HEK293 (cell line): ENCODE measurements around the gene PCSK5.

ENCODE experiments used
- CTCF ChIA-PET: fragments of 350-600 bp; formaldehyde crosslinking; extraction: SDS; loops from one replicate; lab custom pipeline; 2021; ENCODE audit warnings: antibody characterized with exemption; lab: Yijun Ruan, JAX
- POLR2A ChIA-PET: fragments of 300-600 bp; formaldehyde crosslinking; extraction: SDS; loops from one replicate; lab custom pipeline; 2020; ENCODE audit warnings: antibody characterized with exemption, inconsistent platforms; lab: Yijun Ruan, JAX
- H3K27ac ChIP-seq: fragments of 200-500 bp; sonication (Bioruptor generic); 2 replicates; pipeline ENCODE4 v1.5.1; 2014; ENCODE audit warnings: low read depth, low read length, control low read depth, inconsistent platforms; ENCODE audit errors: extremely low read depth
- H3K36me3 ChIP-seq, 2 experiments: fragments of 200-500 bp in 1 of 2; sonication (Bioruptor generic) in 1 of 2; 1 replicate in 1 of 2; 2 replicates in 1 of 2; pipeline ENCODE4 v1.5.1; 2014 to 2017; ENCODE audit warnings: inconsistent platforms in 2 of 2, low read length in 2 of 2; ENCODE audit not compliant: control insufficient read depth in 2 of 2, insufficient read depth in 1 of 2
- H3K4me1 ChIP-seq: fragments of 200-500 bp; sonication (Bioruptor generic); 2 replicates; pipeline ENCODE4 v1.5.1; 2014; ENCODE audit warnings: mild to moderate bottlenecking, low read length, inconsistent platforms; ENCODE audit not compliant: control insufficient read depth, insufficient read depth
- H3K4me3 ChIP-seq: 2 replicates; pipeline ENCODE4 v1.5.1; 2011; ENCODE audit warnings: low read depth, mild to moderate bottlenecking, control low read depth, low read length, moderate library complexity
- H3K9me3 ChIP-seq: fragments of 200-500 bp; sonication (Bioruptor generic); 2 replicates; pipeline ENCODE4 v1.5.1; 2014; ENCODE audit warnings: low read depth, low read length, inconsistent platforms; ENCODE audit not compliant: control insufficient read depth, insufficient read depth
- FEZF1 ChIP-seq: fragments of 450-650 bp; formaldehyde crosslinking; IDR thresholded peaks from 2 replicates; pipeline ENCODE4 v1.5.1; 2016; ENCODE audit warnings: missing biosample characterization, missing genetic modification characterization
- GLI2 ChIP-seq: fragments of 450-650 bp; formaldehyde crosslinking; IDR thresholded peaks from 2 replicates; pipeline ENCODE4; 2017; ENCODE audit warnings: missing biosample characterization, missing genetic modification characterization, low read depth, borderline replicate concordance
- GLI4 ChIP-seq: fragments of 450-650 bp; formaldehyde crosslinking; IDR thresholded peaks from 2 replicates; pipeline ENCODE4 v1.5.1; 2016; ENCODE audit warnings: missing biosample characterization, missing genetic modification characterization
- MEIS1 ChIP-seq: sonication (generic); formaldehyde crosslinking; IDR thresholded peaks from 2 replicates; pipeline ENCODE4 v1.8.1; 2022; ENCODE audit warnings: missing genetic modification reagents, mild to moderate bottlenecking, borderline replicate concordance
- OSR2 ChIP-seq: fragments of 450-650 bp; formaldehyde crosslinking; IDR thresholded peaks from 2 replicates; pipeline ENCODE4 v1.5.1; 2016; ENCODE audit warnings: missing biosample characterization, missing genetic modification characterization
- PRDM1 ChIP-seq: fragments of 450-650 bp; formaldehyde crosslinking; IDR thresholded peaks from 2 replicates; pipeline ENCODE4; 2016; ENCODE audit warnings: missing biosample characterization, missing genetic modification characterization
- SALL2 ChIP-seq: fragments of 450-650 bp; formaldehyde crosslinking; IDR thresholded peaks from 2 replicates; pipeline ENCODE4 v1.5.0; 2017; ENCODE audit warnings: missing biosample characterization, mild to moderate bottlenecking, missing genetic modification characterization, borderline replicate concordance
- SCRT1 ChIP-seq: fragments of 450-650 bp; formaldehyde crosslinking; IDR thresholded peaks from 2 replicates; pipeline ENCODE4 v1.5.1; 2016; ENCODE audit warnings: missing biosample characterization, missing genetic modification characterization, borderline replicate concordance
- SP2 ChIP-seq: fragments of 450-650 bp; formaldehyde crosslinking; IDR thresholded peaks from 2 replicates; pipeline ENCODE4 v1.5.1; 2016; ENCODE audit warnings: missing biosample characterization, missing genetic modification characterization
- TCF7L2 ChIP-seq: IDR thresholded peaks from 2 replicates; pipeline ENCODE4 v1.6.1; 2011; ENCODE audit warnings: low read depth, mild to moderate bottlenecking, inconsistent platforms, low read length, moderate library complexity, borderline replicate concordance
- ZBTB17 ChIP-seq: fragments of 450-650 bp; formaldehyde crosslinking; IDR thresholded peaks from 2 replicates; pipeline ENCODE4 v1.5.1; 2016; ENCODE audit warnings: missing biosample characterization, missing genetic modification characterization
- ZBTB6 ChIP-seq: fragments of 450-650 bp; formaldehyde crosslinking; IDR thresholded peaks from 2 replicates; pipeline ENCODE4 v1.5.1; 2017; ENCODE audit warnings: missing biosample characterization, missing genetic modification characterization
- ZNF114 ChIP-seq: fragments of 450-650 bp; formaldehyde crosslinking; IDR thresholded peaks from 2 replicates; pipeline ENCODE4 v1.5.0; 2017; ENCODE audit warnings: missing biosample characterization, missing genetic modification characterization
- ZNF138 ChIP-seq: fragments of 450-650 bp; formaldehyde crosslinking; IDR thresholded peaks from 2 replicates; pipeline ENCODE4 v1.5.1; 2016; ENCODE audit warnings: missing biosample characterization, missing genetic modification characterization, borderline replicate concordance
- ZNF146 ChIP-seq: fragments of 450-650 bp; formaldehyde crosslinking; IDR thresholded peaks from 2 replicates; pipeline ENCODE4 v1.5.1; 2016; ENCODE audit warnings: missing biosample characterization, missing genetic modification characterization
- ZNF292 ChIP-seq: fragments of 450-650 bp; formaldehyde crosslinking; IDR thresholded peaks from 2 replicates; pipeline ENCODE4 v1.5.1; 2016; ENCODE audit warnings: low read depth, missing biosample characterization, missing genetic modification characterization, borderline replicate concordance
- ZNF366 ChIP-seq: fragments of 450-650 bp; formaldehyde crosslinking; conservative IDR thresholded peaks from 2 replicates; pipeline ENCODE4 v1.5.1; 2016; ENCODE audit warnings: missing biosample characterization, missing genetic modification characterization
- ZNF423 ChIP-seq: fragments of 450-650 bp; formaldehyde crosslinking; IDR thresholded peaks from 2 replicates; pipeline ENCODE4 v1.5.1; 2016; ENCODE audit warnings: missing biosample characterization, missing genetic modification characterization
- ZNF549 ChIP-seq: fragments of 450-650 bp; IDR thresholded peaks from 2 replicates; pipeline ENCODE4 v1.5.1; 2018; ENCODE audit warnings: missing biosample characterization, missing genetic modification characterization, mild to moderate bottlenecking, inconsistent platforms, moderate library complexity
- ZNF561 ChIP-seq: fragments of 450-650 bp; IDR thresholded peaks from 2 replicates; pipeline ENCODE4 v1.5.1; 2018; ENCODE audit warnings: missing biosample characterization, missing genetic modification characterization, borderline replicate concordance
- ZNF585B ChIP-seq: fragments of 450-650 bp; formaldehyde crosslinking; IDR thresholded peaks from 2 replicates; pipeline ENCODE4 v1.5.1; 2016; ENCODE audit warnings: missing biosample characterization, missing genetic modification characterization
- ZNF600 ChIP-seq: fragments of 450-650 bp; formaldehyde crosslinking; IDR thresholded peaks from 2 replicates; pipeline ENCODE4 v1.5.1; 2016; ENCODE audit warnings: missing biosample characterization, missing genetic modification characterization
- ZNF621 ChIP-seq: fragments of 450-650 bp; formaldehyde crosslinking; IDR thresholded peaks from 2 replicates; pipeline ENCODE4 v1.5.1; 2017; ENCODE audit warnings: missing biosample characterization, missing genetic modification characterization
- ZNF654 ChIP-seq: fragments of 450-650 bp; formaldehyde crosslinking; IDR thresholded peaks from 2 replicates; pipeline ENCODE4 v1.5.1; 2016; ENCODE audit warnings: low read depth, missing biosample characterization, missing genetic modification characterization
- ZNF76 ChIP-seq: fragments of 450-650 bp; formaldehyde crosslinking; IDR thresholded peaks from 2 replicates; pipeline ENCODE4; 2016; ENCODE audit warnings: low read depth, missing biosample characterization, missing genetic modification characterization, borderline replicate concordance
- ZNF843 ChIP-seq: fragments of 450-650 bp; formaldehyde crosslinking; IDR thresholded peaks from 2 replicates; pipeline ENCODE4 v1.5.1; 2016; ENCODE audit warnings: missing biosample characterization, missing genetic modification characterization
- TF ChIP-seq, protein P1 (sequence below): fragments of 450-650 bp; formaldehyde crosslinking; IDR thresholded peaks from 2 replicates; pipeline ENCODE4 v1.5.1; 2016; ENCODE audit warnings: missing biosample characterization, missing genetic modification characterization, borderline replicate concordance
- TF ChIP-seq, protein P2 (sequence below): fragments of 450-650 bp; formaldehyde crosslinking; IDR thresholded peaks from 2 replicates; pipeline ENCODE4 v1.5.1; 2016; ENCODE audit warnings: missing biosample characterization, missing genetic modification characterization, low read depth
- TF ChIP-seq, protein P3 (sequence below): fragments of 450-650 bp; formaldehyde crosslinking; IDR thresholded peaks from 2 replicates; pipeline ENCODE4 v1.5.1; 2016; ENCODE audit warnings: missing biosample characterization, missing genetic modification characterization

The PCSK5 gene

DNA sequence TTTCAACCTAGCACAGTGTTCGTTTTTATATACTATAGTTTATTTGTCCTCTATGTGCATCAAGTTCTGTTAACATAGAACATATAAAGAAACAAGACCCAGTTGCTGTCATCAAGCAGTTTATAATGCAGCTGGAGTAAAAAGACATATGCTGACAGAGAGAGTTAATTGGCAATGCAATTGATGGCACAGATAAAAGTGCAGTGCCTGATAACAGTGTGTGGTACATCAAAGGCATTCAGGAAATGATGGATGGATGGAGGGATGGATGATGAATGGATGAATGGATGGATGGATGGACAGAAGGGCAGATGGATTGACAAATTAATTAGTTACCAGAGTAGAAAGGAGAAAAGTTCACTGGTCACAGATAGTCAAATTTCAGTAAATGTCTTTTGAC is 264.9 kb downstream of the PCSK5 start:
- no peaks in the 10 kb centered on the region for H3K9me3 ChIP-seq
- no peaks in the 10 kb centered on the region for H3K4me1 ChIP-seq
- H3K36me3 ChIP-seq, result peaks cover 0 to 17% of the 10 kb centered on the region in 2 experiments; a peak in 2 of 3 replicates
- no peak overlapping the region for H3K4me3 ChIP-seq
- ChIA-PET POLR2A (no interaction called here), CTCF (interaction anchor here (0.6 kb wide), 1 partner anchor 309 kb away, joined by 6 read pairs; no protein-coding TSS in a partner anchor)
- H3K27ac ChIP-seq, result no peak overlapping the region
- TF ChIP-seq ZNF292 (tag by site-specific recombination) (no peak), PRDM1 (tag by site-specific recombination) (no peak), GLI4 (tag by site-specific recombination) (no peak), ZNF549 (tag by site-specific recombination) (no peak), ZNF114 (tag by site-specific recombination) (no peak), ZNF843 (no peak), ZNF654 (tag by site-specific recombination) (no peak), TCF7L2 (peak; percentile 65; the same call in 1 of the 2 replicates), ZNF366 (tag by site-specific recombination) (0 out of 2 replicates have a peak, but pooled peaks have one; percentile 22), MEIS1 (CRISPR knock-in tag) (no peak), ZBTB17 (tag by site-specific recombination) (no peak), ZNF423 (tag by site-specific recombination) (no peak), ZBTB6 (tag by site-specific recombination) (no peak), ZNF600 (tag by site-specific recombination) (no peak), SCRT1 (tag by site-specific recombination) (no peak), ZNF146 (tag by site-specific recombination) (no peak), GLI2 (tag by site-specific recombination) (no peak), ZNF561 (tag by site-specific recombination) (no peak), ZNF76 (tag by site-specific recombination) (no peak), FEZF1 (tag by site-specific recombination) (0 out of 2 replicates have a peak, but pooled peaks have one; percentile 9)
- TF ChIP-seq, protein P1, sequence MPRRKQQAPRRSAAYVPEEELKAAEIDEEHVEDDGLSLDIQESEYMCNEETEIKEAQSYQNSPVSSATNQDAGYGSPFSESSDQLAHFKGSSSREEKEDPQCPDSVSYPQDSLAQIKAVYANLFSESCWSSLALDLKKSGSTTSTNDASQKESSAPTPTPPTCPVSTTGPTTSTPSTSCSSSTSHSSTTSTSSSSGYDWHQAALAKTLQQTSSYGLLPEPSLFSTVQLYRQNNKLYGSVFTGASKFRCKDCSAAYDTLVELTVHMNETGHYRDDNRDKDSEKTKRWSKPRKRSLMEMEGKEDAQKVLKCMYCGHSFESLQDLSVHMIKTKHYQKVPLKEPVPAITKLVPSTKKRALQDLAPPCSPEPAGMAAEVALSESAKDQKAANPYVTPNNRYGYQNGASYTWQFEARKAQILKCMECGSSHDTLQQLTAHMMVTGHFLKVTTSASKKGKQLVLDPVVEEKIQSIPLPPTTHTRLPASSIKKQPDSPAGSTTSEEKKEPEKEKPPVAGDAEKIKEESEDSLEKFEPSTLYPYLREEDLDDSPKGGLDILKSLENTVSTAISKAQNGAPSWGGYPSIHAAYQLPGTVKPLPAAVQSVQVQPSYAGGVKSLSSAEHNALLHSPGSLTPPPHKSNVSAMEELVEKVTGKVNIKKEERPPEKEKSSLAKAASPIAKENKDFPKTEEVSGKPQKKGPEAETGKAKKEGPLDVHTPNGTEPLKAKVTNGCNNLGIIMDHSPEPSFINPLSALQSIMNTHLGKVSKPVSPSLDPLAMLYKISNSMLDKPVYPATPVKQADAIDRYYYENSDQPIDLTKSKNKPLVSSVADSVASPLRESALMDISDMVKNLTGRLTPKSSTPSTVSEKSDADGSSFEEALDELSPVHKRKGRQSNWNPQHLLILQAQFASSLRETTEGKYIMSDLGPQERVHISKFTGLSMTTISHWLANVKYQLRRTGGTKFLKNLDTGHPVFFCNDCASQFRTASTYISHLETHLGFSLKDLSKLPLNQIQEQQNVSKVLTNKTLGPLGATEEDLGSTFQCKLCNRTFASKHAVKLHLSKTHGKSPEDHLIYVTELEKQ (tag by site-specific recombination), result no peak

GRCh38 chr9:76158713-76159112 is 268.2 kb downstream of the PCSK5 start:
- Histone ChIP-seq H3K27ac (no peak overlapping the region), H3K4me1 (no peaks in the 10 kb centered on the region), H3K36me3 (peaks cover 0 to 41% of the 10 kb centered on the region in 2 experiments; a peak in 2 of 3 replicates), H3K9me3 (no peaks in the 10 kb centered on the region), H3K4me3 (no peak overlapping the region)
- ChIA-PET CTCF (interaction anchor here (0.7 kb wide), 1 partner anchor 501 kb away, joined by 3 read pairs; no protein-coding TSS in a partner anchor), POLR2A (interaction anchor here (0.7 kb wide), 1 partner anchor 30 kb away, joined by 3 read pairs; no protein-coding TSS in a partner anchor)
- TF ChIP-seq, protein P2, sequence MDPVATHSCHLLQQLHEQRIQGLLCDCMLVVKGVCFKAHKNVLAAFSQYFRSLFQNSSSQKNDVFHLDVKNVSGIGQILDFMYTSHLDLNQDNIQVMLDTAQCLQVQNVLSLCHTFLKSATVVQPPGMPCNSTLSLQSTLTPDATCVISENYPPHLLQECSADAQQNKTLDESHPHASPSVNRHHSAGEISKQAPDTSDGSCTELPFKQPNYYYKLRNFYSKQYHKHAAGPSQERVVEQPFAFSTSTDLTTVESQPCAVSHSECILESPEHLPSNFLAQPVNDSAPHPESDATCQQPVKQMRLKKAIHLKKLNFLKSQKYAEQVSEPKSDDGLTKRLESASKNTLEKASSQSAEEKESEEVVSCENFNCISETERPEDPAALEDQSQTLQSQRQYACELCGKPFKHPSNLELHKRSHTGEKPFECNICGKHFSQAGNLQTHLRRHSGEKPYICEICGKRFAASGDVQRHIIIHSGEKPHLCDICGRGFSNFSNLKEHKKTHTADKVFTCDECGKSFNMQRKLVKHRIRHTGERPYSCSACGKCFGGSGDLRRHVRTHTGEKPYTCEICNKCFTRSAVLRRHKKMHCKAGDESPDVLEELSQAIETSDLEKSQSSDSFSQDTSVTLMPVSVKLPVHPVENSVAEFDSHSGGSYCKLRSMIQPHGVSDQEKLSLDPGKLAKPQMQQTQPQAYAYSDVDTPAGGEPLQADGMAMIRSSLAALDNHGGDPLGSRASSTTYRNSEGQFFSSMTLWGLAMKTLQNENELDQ, result no peak
- TF ChIP-seq SALL2 (no peak), OSR2 (no peak), ZNF654 (tag by site-specific recombination) (no peak), ZNF138 (tag by site-specific recombination) (no peak), ZNF621 (tag by site-specific recombination) (no peak), ZNF585B (tag by site-specific recombination) (no peak), SP2 (no peak)
- TF ChIP-seq, protein P3, sequence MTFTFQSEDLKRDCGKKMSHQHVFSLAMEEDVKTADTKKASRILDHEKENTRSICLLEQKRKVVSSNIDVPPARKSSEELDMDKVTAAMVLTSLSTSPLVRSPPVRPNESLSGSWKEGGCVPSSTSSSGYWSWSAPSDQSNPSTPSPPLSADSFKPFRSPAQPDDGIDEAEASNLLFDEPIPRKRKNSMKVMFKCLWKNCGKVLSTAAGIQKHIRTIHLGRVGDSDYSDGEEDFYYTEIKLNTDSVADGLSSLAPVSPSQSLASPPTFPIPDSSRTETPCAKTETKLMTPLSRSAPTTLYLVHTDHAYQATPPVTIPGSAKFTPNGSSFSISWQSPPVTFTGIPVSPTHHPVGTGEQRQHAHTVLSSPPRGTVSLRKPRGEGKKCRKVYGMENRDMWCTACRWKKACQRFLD (tag by site-specific recombination), result no peak
